A673 (cell line): ENCODE data around the gene CCDC86.

Experiments used
- CTCF ChIP-seq: fragments of 300-800, 200-600 bp; sonication (generic); conservative IDR thresholded peaks from 2 replicates; pipeline ENCODE4 v1.5.1; 2017; ENCODE audit warnings: low read depth, mild to moderate bottlenecking, antibody characterized with exemption, low read length, moderate library complexity, mixed read lengths
- EZH2 ChIP-seq: fragments of 200-600 bp; sonication (generic); IDR thresholded peaks from 2 replicates; pipeline ENCODE4 v1.6.1; 2017; ENCODE audit warnings: borderline replicate concordance, low read depth, mild to moderate bottlenecking, mixed read lengths, antibody characterized with exemption, low read length; ENCODE audit not compliant: poor library complexity, severe bottlenecking

GRCh38 chr11:60809249-60809648 lies 32.7 kb upstream of the CCDC86 start:
- no peak for TF ChIP-seq CTCF
- no peak for TF ChIP-seq EZH2
